HUDEP-2 (cell line): Measurements from ENCODE around the gene KCNAB1.

Source experiments
- DNase-seq, 76 experiments: peaks; one replicate each; lab custom pipeline; 2025; ENCODE audit not compliant: unreplicated experiment in 76 of 76; lab: John Stamatoyannopoulos, UW

Gene KCNAB1

DNA sequence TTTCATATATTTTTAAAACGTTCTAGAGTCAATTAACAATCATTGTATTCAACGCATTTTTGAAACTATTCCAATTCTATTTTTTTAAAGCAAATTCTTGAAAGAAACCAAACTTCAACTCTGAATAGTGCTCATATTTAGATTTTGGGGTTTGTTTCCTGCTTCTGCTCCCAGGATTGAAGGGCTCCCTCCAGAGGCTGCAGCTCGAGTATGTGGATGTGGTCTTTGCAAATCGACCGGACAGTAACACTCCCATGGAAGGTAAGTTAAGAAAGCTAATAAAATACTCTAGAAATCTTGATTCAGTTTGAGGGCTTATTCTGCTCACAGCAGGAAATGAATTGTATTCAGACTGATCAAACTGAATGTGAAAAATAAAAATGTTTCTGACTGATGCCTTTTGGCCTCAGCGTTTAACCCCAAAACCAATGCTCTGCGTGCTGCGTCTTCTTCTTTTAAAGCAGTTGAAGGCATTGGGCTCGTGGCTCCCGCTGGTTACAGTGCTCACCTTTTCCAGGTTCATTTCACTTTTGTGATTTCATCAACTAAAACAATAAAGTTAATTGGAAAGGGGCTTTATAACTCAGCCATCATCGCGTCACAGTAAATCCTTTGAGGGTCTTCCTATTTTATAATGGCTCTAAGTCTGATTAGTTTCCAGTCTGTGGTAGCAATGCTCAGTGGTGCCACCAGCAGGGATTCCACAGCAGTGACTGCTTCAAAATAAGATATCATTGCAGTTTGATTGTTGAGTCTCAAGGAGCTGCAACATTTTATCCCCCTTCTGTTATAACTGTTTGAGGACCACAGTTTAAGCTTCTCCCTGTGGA lies 354.4 kb downstream of the KCNAB1 start:
- no peak for DNase-seq

DNA sequence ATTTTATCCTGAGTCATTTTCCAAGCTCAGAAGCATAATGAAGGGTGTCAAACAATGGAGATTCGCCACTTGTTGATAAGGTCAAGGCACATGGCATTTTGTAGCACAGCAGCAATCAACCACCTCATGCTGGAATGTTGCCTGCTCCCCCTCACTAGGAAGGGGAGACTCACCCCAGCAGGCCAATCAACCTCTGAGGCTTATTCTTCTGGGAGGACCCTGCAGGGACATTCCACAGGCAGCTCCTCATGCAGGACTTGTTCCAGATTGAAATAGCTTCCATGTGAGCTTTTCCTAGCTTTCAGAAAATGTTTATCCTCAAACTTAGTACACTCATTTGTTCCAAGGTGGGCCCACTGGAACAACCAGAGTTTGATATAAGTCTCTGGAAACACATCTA lies 356.9 kb downstream of the KCNAB1 start:
- no peak for DNase-seq

DNA sequence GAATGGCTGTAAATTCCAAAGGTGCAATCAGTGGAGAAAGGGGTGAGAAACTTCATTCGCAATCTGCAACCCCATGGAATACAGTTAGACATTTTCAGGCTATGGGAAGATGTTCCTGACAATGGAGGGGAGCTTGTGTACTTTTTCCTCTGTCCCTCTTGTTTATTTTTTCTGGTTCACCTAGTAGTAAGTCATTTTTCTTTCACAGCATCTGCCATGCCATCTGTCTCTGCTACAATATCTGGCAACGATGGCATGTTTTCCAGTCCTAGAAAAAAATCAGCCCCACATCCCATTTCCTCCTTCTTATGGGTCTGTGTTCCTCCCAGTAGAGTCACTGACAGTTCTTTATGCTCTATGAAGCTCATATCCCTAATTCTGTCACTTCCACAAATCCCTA lies 358.5 kb downstream of the KCNAB1 start:
- DNase-seq: no peak

DNA sequence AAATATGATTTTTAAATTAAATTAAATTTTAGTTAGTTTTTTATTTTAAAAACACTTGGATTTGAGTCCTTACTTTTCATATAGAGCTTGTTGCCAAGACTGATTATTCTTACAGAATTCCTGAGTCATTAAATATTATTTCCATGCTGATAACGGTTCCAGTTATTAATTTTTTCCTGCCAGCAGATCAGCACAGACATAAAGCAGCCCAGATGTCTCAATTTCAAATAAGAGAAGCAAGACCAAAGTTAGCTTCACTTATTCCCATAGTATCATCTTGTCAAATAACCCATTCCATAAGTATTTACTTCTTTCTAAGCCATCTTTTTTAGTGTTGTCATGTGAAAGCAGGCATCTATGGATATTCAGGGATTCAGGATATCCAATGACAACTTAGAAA lies 359.2 kb downstream of the KCNAB1 start:
- DNase-seq: no peak

DNA sequence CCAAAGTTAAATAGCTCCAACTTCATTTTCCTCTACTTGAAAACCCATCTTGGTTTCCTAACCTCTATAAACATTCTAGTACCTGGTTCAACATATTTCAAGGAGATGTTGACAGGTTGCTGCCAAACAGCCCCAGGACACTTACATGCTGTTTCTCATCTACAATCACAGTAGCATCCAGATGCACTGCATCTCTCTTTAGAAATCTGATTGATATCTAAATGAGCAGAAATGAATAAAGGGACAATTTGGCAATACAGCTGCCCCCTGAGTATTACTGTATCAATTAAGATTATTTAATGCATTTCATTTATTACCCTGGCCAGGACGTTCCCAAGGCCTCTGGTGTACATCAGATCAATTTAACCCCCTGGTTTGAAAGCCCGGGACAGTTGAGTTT lies 360.6 kb downstream of the KCNAB1 start:
- no peak for DNase-seq

DNA sequence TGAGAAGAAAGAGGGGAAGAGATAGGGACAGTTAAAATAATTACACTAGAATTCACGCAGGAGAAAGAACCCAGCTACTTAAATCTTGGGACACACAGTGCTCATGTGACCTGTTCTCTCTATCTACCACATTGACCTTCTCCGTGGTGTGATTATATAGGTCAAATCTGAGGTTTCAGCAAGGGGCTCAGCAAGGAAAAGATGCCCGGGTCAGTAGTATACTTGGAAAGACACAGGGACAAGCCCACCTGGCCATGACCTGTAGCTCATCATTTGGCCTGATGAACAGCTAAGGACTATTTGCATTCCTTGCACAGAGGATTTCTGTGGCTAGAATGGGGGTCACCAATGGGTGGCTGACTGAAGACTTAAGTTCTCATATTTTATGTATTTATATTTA lies 362.6 kb downstream of the KCNAB1 start:
- DNase-seq: no peak

DNA sequence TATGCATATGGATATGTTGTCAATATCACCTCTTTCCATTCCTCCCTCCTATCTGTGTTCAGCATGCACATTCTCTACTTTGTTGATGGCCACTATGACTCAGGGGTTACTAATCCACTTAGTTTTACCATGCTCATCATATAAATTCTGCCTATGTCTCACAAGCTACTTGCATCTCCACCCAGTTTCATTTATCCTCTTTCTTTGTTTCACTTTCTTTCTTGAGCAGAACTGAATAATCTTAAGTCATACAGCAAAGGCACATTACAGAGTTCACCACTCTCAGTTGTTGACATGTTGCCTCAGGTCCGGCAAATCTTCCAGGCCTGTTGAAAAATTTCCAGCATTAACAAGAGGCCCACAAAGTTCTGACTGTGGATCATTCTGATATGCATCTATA lies 363.0 kb downstream of the KCNAB1 start:
- no peak for DNase-seq

DNA sequence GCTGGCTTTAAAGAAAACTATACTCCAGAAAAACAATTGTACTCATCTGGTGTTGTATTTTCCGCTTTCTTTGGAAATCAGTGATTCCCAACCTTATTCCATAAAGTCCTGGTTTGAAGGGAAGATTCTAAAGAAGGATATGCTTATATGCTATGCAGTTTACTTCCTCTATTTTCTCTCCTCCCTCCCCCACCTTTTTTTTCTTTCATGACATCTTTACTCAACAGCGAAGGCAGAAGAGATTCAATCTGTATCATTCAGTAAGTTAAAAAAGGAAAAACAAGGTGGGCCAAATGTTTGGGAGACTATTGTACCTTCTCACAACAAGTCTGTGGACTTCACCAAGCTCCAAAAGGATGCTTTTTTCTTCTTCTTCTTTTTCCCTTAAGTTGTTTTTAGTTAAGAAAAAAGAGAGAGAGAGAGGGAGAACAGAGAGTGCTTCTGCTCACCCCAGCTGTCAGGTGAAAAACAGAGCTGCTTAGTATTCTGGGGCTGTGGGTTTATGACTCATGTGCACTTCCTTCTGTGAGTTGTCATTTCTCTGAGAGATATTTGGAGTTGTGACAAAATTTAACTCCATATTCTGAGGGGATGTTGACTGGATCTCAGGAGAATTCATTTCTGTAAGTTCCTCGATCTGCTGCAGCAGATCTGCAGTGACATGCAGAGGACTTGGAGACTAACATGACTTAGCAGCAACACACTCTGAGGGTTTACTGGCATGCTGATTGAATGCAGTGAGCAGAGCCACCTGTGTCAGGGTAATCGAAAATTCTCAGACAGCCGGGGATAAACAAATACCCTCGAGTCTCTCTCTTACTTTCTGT lies 363.8 kb downstream of the KCNAB1 start:
- no peak for DNase-seq

DNA sequence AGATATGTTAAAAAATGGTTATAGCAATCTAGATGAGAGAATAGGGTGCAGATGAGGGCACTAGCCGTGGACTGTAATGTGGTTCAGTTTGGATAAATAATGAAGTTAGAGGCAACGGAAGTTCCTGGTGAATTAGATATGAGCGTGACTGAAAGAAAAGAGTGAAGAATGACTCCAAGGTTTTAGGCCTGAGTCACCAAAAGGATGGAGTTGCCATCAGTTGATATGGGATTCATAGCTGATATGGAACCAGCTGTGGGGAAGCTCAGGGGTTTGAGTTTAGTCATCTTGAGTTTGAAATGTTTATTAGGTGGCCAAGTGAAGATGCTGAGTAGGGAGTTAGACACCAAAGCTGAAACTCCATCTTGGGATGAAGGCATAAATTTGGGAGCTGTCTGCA lies 368.4 kb downstream of the KCNAB1 start:
- DNase-seq: no peak

DNA sequence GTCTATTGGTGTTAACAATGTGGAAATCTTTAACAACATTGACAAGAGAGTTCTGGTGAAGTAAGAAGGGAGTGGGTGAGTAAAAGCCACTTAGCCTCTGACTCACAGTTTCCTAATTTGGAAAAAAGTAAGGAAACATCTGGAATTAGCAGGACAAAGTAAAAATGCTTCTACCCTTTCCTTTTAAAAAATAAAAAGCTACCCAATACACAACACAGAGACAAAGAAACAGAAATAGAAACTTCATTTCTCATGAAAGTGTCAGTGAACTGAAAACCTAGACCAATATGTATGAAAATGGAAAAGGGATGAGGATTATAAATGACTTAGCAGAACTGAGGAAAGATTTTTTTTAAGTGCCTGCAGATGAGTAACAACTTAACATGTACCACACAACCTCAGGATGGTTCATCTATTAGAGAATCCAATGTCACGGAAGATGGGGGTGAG lies 369.1 kb downstream of the KCNAB1 start:
- no peak for DNase-seq

DNA sequence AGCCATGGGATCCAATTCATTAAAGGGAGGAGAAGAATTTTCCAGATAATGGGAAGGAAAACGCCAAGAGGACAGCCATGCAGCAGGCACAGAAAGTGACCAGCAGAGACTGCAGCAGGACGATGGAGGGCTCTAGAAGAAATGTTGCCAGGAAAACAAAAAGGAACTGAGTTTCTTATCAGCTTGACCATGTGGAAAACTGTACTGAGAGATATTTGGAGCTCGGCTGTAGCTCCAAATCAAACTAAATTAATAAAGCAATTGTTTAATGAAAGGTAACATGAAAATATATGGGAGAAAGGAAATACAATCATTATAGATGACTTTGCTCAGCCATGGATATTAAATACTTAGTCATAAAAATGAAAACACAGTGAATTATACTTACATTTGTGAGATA lies 370.8 kb downstream of the KCNAB1 start:
- no peak for DNase-seq

DNA sequence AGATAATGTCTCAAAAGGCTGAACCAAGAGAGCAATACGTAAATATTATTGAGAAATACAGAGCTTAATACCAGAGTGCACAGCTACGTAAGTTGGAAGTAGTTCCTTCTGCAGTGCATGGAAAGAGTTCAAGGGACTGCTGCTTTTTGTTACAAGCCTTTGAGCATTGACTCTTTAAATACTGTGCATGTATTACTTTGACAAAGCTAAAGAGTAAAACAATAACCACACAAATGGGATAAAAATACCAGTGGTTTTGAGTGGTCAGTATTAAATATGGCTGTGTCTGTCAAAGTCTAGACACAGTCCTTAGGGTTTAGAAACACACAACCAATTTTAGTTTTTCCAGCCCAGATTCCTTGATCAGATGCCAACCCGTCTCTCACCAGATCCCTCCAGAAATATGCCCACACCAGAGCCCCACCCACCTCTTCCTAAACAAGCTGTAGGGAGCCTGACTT lies 372.5 kb downstream of the KCNAB1 start:
- no peak for DNase-seq

DNA sequence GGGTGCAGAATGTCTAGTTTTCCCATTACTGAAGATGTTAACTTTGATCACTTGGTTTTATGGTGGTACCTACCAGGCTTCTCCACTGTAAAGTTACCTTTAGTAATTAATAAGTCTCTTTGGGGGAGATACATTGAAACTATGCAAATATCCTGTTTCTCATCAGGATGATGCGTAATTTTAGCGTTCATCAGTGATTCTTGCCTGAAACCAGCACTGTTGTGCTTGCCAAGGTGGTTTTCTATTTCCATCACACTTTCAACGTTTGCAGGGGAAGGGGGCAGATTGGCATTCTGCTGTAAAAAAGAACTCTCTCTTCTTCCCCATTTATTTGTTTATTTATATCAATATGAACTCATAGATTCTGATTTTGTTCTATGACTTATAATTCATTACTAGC lies 373.5 kb downstream of the KCNAB1 start:
- DNase-seq: no peak

DNA sequence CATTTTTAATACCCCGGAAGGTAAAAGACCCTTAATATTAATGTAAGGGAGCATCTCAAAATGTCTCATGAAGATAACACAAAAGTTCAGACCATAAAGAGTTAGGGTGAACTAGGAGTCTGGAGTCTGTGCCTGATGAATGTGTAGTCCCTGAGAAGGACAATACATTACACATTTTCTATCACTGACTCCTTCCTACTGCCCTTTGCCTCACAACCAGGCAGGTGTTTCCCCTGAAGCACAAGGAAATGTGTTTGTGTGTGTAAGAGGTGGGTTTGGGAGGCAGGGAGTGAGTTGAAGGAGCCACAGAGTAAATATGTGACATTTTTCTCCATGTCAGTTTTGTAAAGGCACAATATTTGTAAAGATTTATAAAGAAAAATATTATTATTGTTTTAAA lies 375.4 kb downstream of the KCNAB1 start:
- DNase-seq: no peak

DNA sequence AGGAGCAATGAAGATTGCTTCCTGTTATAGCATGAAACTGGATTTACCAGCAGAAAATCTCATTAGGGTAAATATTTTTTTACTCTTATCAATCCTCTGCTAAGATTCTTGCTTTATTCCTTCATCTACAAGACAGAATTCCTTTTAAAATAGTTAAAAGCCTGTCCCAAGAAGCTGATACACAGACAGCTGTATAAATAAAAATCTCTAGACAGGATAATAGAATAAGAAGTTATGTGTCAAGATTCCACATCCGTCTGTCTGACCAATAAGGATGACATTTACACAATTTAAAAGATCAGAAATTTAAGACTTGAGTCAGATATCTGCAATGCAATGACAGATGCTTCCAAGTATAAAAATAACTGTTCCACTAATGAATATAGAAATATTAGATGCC lies 376.9 kb downstream of the KCNAB1 start:
- DNase-seq: no peak

DNA sequence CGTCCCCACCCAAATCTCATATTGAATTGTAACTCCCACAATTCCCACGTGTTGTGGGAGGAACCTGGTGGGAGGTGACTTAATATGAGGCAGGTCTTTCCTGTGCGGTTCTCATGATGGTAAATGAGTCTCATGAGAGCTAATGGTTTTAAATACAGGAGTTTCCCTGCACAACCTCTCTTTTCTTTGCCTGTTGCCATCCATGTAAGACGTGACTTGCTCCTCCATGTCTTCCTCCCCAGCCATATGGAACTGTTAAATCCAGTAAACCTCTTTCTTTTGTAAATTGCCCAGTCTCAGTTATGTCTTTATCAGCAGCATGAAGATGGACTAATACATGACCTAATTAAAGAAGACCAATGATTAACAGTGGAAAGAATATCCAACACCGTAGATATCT lies 377.9 kb downstream of the KCNAB1 start:
- DNase-seq: no peak

DNA sequence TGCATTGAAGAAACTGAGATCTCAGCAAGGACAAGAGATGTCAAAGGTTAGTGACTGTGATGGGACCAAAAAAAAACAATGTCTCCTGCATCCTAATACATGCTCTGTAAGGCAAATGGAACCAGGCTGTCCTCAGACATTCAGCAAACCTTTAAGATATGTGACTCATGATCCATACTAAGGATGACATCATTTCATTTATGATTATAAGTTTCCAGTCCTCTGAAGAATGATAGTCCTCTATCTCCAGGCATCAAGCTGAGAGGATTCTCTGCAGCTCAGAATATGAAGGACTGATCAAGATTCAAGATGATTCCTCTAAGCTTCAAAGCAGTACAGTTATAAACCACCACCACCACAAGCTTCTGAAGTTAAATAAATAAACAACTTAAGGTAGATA lies 386.9 kb downstream of the KCNAB1 start:
- no peak for DNase-seq

DNA sequence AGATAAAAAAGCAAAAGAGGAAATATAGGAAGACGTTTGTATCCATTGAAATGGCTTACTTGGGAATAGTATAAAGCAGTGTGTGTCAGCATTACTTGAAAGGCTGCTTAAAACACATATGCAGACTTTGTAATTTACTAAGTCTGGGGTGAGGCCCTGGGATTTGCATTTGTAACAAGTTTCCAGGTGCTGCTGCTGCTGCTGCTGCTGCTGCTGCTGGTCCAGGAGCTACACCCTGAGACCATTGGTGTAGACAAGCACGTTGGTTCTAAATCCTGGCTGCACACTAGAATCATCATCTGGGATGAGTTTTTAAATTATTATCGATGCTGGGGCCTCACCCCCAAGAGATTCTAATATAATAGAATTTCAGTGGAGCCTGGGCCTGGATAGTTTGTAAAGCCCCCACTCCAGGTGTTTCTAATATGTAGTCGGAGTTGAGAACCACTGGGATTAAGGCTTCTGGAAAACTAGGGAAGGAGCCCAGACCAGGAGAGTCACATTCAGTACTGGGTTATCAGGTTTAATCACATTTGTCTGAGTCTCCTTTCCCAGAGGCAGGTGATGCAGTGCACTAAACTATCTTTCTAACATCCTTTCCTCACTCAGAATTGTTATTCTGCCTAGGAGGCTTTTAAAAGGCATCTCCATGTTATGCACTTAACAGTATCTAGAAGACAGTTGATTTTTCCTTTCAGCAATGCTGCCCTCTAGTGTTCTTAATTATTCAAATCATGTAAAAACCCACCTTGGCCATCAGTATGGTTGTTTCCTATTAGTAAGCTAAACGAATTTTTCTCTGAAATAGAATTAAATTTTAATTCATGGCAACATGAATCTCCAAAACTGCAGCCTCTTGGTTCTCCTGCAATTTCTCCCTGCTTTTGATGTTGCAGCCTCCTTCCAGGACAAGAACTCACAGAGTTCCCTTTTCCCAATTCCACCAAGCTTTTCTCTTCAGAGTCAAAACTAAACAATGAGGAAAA lies 389.1 kb downstream of the KCNAB1 start:
- DNase-seq: peak in 17 of 76 experiments; percentile 1 to 53 (median 16)

DNA sequence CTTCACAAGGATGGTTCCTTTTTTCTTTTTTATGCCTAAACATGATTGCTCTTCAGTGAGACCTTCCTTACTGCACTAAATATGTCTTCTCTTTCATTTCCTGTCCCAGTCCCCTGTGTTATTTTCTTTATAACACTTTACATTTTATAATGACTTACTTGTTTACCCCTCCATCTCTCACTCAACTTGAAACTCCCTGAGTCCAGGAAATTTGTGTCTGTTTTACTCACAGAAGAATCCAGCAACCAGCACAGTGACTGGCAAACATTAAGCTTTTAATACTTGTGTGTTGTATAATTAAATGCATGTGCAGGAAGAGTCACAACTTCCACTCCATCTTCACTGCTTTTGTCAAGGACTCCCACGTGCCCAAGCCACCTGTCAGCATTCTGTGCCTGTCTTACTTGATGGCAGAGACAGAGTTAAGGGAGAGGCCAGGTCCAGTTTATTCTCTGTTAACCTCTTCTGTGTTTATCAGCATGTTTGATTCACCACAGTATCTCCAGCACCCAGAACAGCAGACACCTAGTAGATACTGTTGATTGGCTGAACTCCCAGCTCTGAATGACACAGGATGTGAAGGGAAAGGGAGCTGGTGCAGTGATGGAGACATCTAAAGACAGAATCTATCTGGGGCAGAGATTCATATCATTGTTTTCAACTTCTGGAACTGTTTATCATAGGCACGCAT lies 391.8 kb downstream of the KCNAB1 start:
- DNase-seq: peak in 5 of 76 experiments; percentile 2 to 15 (median 8)

DNA sequence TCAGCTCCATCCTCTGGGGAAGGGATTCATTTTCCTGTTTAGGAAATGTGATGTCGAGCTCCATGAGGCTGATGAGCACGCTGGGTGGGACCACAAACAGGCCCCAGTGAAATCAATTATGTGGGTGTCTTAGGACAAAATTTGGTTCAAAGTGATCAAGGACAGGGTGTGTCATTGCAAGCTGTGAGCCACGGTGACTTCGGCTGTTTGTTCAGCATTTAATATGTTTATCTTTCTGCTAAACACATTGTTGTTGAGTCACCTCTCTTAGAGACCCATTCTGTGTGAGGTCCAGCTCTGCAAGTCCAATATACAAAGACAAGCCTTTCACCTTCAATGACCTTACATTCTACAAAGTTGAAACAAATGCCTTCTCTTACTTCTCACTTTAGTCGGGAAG lies 393.2 kb downstream of the KCNAB1 start:
- DNase-seq: no peak
